ENCODE results near the gene CYP2U1. TPM values are rescaled to one million over a fixed set of nuclear protein-coding genes. Genes with fewer than 3 reads are reported as not detected.

The CYP2U1 gene
- total RNA-seq, 4 donors from 2014 or later: 3.5 to 7.5 (median 4.0) TPM

DNA sequence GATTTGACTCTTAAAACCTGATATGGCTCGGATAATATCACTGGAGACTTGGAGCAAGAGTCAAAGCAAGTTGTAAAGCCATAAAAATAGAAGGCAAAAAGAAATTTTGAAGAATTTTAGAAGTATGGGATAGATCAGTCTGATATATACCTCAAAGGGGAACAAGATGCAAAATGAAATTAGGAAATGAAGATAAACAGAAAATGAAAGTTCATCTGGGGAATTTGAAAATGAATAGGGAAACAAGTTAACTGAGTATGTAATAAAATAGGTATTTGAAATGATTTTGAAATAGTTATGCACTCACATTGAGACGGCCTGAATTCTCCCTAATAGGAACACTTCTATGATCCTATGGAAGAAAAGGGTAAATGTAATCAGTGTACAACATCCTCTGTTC lies 5.7 kb downstream of the CYP2U1 start:
- Histone ChIP-seq H3K9me3 (no peaks in the 10 kb centered on the region), H3K4me1 (peaks cover 24 to 26% of the 10 kb centered on the region in 2 donors), H3K27ac (no peak overlapping the region), H3K4me3 (no peak overlapping the region), H3K27me3 (no peaks in the 10 kb centered on the region), H3K36me3 (peaks cover 0 to 14% of the 10 kb centered on the region in 2 donors)
- ATAC-seq: no peak
- DNase-seq: no peak
- intact Hi-C loops (cut with DNase I; ENCODE audit: low total_unique reads): no loop called here
- no peak for TF ChIP-seq POLR2A (IDR thresholded peaks at IDR 0.05)
- TF ChIP-seq, protein P1, sequence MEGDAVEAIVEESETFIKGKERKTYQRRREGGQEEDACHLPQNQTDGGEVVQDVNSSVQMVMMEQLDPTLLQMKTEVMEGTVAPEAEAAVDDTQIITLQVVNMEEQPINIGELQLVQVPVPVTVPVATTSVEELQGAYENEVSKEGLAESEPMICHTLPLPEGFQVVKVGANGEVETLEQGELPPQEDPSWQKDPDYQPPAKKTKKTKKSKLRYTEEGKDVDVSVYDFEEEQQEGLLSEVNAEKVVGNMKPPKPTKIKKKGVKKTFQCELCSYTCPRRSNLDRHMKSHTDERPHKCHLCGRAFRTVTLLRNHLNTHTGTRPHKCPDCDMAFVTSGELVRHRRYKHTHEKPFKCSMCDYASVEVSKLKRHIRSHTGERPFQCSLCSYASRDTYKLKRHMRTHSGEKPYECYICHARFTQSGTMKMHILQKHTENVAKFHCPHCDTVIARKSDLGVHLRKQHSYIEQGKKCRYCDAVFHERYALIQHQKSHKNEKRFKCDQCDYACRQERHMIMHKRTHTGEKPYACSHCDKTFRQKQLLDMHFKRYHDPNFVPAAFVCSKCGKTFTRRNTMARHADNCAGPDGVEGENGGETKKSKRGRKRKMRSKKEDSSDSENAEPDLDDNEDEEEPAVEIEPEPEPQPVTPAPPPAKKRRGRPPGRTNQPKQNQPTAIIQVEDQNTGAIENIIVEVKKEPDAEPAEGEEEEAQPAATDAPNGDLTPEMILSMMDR (IDR thresholded peaks at IDR 0.05 in 4 of 5, conservative IDR thresholded peaks at IDR 0.05 in 1 of 5): no peak
- in situ Hi-C loops (cut with MboI; ENCODE audit: low sequenced_read_pairs in 4 of 4): loop anchor here in 2 of 4 donors (10.0 kb wide), 1 partner anchor 48 kb away; the partner anchor contains the start of gene HADH (in 2 of the 2)

DNA sequence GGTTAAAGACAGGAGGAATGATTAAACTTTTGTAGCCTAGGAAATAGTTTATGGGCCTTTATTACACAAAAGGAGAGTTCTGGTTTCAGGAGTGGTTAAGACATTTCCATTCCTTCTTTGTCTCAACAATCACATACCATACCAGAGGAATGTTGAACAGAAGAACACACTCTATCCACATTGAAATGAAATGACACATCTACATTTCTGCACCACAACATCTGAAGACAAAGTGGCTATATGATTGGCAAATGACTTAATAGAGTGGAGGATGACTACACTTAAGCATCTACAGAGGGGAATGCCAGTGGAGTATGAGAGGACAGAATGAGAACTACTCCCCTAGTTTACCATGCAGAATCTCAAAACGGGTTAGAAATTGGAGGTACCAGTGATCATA lies 8.0 kb downstream of the CYP2U1 start:
- H3K4me1 ChIP-seq: peaks cover 4 to 6% of the 10 kb centered on the region in 2 donors
- H3K4me3 ChIP-seq: no peak overlapping the region
- no peak for ATAC-seq
- in situ Hi-C loops (cut with MboI; ENCODE audit: low sequenced_read_pairs in 4 of 4) (loop anchor here in 2 of 4 donors (10.0 kb wide), 1 partner anchor 45 kb away; the partner anchor contains the start of gene HADH (in 2 of the 2)), intact Hi-C loops (cut with DNase I; ENCODE audit: low total_unique reads) (no loop called here)
- peaks cover 0 to 14% of the 10 kb centered on the region in 2 donors for H3K36me3 ChIP-seq
- DNase-seq: no peak
- H3K27ac ChIP-seq: no peak overlapping the region
- no peaks in the 10 kb centered on the region for H3K27me3 ChIP-seq
- TF ChIP-seq POLR2A (IDR thresholded peaks at IDR 0.05): no peak
- TF ChIP-seq, protein P1 (IDR thresholded peaks at IDR 0.05 in 4 of 5, conservative IDR thresholded peaks at IDR 0.05 in 1 of 5): no peak
- H3K9me3 ChIP-seq: no peaks in the 10 kb centered on the region

DNA sequence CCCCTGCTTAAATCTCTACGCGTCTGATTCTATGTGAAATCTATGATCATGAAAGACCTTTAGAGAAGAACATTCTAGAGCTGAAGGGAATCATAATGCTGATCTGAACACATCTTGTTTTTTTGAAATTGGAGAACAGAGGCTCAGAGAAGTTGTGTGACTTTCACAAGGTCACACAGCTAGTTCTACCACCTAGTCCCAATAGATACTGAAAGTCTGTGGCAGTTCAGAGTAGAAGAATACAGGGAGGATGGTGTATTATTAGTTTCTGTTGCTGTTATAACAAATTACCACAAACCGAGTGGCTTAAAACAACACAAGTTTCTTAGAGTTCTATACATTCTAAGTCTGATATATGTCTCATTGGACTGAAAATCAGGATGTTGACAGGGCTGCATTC lies 14.5 kb downstream of the CYP2U1 start:
- DNase-seq: no peak
- Histone ChIP-seq H3K27ac (no peak overlapping the region), H3K9me3 (no peaks in the 10 kb centered on the region), H3K4me1 (no peaks in the 10 kb centered on the region), H3K27me3 (no peaks in the 10 kb centered on the region), H3K36me3 (peaks cover 0 to 47% of the 10 kb centered on the region in 2 donors), H3K4me3 (no peak overlapping the region)
- ATAC-seq: no peak
- in situ Hi-C loops (cut with MboI; ENCODE audit: low sequenced_read_pairs in 4 of 4): no loop called here
- intact Hi-C loops (cut with DNase I; ENCODE audit: low total_unique reads): no loop called here
- no peak for TF ChIP-seq POLR2A (IDR thresholded peaks at IDR 0.05)
- TF ChIP-seq, protein P1 (IDR thresholded peaks at IDR 0.05 in 4 of 5, conservative IDR thresholded peaks at IDR 0.05 in 1 of 5): no peak

DNA sequence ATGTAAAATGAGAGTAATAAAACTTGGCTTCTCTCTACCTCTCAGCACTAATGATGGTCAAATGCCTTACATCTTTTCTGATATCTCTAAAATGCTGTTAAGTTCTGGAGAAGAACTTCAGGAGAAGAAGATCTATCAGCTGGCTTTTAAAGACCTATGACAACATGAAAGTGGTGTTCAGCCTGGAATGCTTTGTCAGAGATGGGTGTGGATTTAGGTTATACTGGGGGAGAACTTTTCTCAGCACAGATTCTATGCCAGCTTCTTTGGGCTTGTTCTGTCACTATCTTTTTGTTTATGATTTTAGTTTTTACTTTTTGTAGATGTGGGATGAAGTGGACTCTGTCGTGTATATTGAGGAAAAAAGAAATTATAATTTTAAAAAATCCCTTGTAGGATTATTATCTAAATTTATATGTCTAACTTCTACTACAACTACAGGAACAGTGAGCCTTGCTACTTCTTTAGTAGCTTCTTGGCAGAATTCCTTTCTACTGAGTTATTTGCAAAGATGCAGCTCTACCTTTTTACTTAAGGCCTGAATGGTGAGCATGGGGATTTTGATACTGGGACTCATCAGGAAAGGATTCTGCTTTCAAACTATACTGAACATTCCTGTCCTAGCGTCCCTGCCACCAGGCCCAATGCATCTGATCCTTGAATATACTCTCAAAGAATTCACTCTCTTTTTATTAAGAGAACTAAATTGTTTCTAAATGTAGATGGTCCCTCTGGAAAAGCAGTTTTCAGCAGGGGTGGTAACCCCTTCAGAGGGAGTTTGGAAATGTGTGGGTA lies 19.6 kb downstream of the CYP2U1 start:
- no peak for DNase-seq
- H3K36me3 ChIP-seq: peaks cover 0 to 39% of the 10 kb centered on the region in 2 donors
- TF ChIP-seq, protein P1 (IDR thresholded peaks at IDR 0.05 in 4 of 5, conservative IDR thresholded peaks at IDR 0.05 in 1 of 5): no peak
- no peak for TF ChIP-seq POLR2A (IDR thresholded peaks at IDR 0.05)
- H3K9me3 ChIP-seq: no peaks in the 10 kb centered on the region
- H3K27ac ChIP-seq: no peak overlapping the region
- H3K27me3 ChIP-seq: no peaks in the 10 kb centered on the region
- H3K4me1 ChIP-seq: no peaks in the 10 kb centered on the region
- in situ Hi-C loops (cut with MboI; ENCODE audit: low sequenced_read_pairs in 4 of 4): no loop called here
- no peak overlapping the region for H3K4me3 ChIP-seq
- intact Hi-C loops (cut with DNase I; ENCODE audit: low total_unique reads): no loop called here
- no peak for ATAC-seq
